HCT116 (cell line): ENCODE results near the gene TAF4. TPM values are rescaled to one million over a fixed set of nuclear protein-coding genes. Genes with fewer than 3 reads are reported as not detected.

Source experiments
- ATAC-seq: fragments of 200-7000 bp; cut with Tn5 transposase; 2 replicates; pipeline ENCODE4 v1.9.1; 2020; ENCODE audit warnings: mild to moderate bottlenecking, moderate library complexity
- BruUV-seq: library from RNA; stranded (reverse); fragments of 400-500 nt; replicated peaks from 2 replicates; lab custom pipeline; 2021; lab: Mats Ljungman, UMichigan
- CTCF ChIA-PET: fragments of 300-600 bp; sonication (Branson Sonifier 250); formaldehyde crosslinking; loops from one replicate; lab custom pipeline; 2021; ENCODE audit warnings: antibody characterized with exemption; lab: Charles Lee
- POLR2A ChIA-PET: fragments of 300-600, 350-600 bp; sonication (Branson Sonifier 250); formaldehyde crosslinking; loops from one replicate; lab custom pipeline; 2021; ENCODE audit warnings: antibody characterized with exemption; lab: Charles Lee
- RAD21 ChIA-PET, 2 experiments: fragments of 300-600 bp; sonication (Branson Sonifier 250); formaldehyde crosslinking; loops; one replicate each; lab custom pipeline; 2023; ENCODE audit warnings: low total read pairs in 2 of 2; ENCODE audit not compliant: uncharacterized antibody in 2 of 2, unreplicated experiment in 2 of 2, low non-redundant PET in 1 of 2; lab: Charles Lee
- DNase-seq: peaks from one replicate; pipeline ENCODE4 v3.0.0-alpha.2; 2010; ENCODE audit warnings: low read depth, low spot score
- H2AFZ ChIP-seq: fragments of 200-600 bp; shearing (Covaris generic), sonication (generic); 2 replicates; pipeline ENCODE4 v1.6.1; 2017; ENCODE audit warnings: low read depth, mixed run types, mixed read lengths, antibody characterized with exemption, low read length; ENCODE audit not compliant: poor library complexity, severe bottlenecking
- H3K27ac ChIP-seq: 2 replicates; pipeline ENCODE4 v1.5.1; 2012; ENCODE audit warnings: low read depth, low read length
- H3K27me3 ChIP-seq: fragments of 200-600 bp; sonication (generic); 2 replicates; pipeline ENCODE4 v1.6.1; 2016; ENCODE audit warnings: mixed run types, low read length, mixed read lengths; ENCODE audit not compliant: insufficient read depth
- H3K36me3 ChIP-seq, 2 experiments: fragments of 200-500 bp in 1 of 2; fragments of 200-600 bp in 1 of 2; sonication (Bioruptor generic) in 1 of 2; sonication (generic) in 1 of 2; 2 replicates each; pipeline versions ENCODE4 v1.5.1 to v1.6.1; 2014 to 2016; ENCODE audit warnings: low read length in 2 of 2, inconsistent platforms in 1 of 2, mixed read lengths in 1 of 2, mixed run types in 1 of 2; ENCODE audit not compliant: insufficient read depth in 2 of 2, control insufficient read depth in 1 of 2
- H3K4me1 ChIP-seq, 2 experiments: fragments of 200-600 bp in 1 of 2; sonication (generic) in 1 of 2; 2 replicates each; pipeline versions ENCODE4 v1.5.1 to v1.6.1; 2012 to 2017; ENCODE audit warnings: low read length in 2 of 2, inconsistent platforms in 1 of 2, mild to moderate bottlenecking in 1 of 2, mixed read lengths in 1 of 2, mixed run types in 1 of 2, moderate library complexity in 1 of 2; ENCODE audit not compliant: insufficient read depth in 2 of 2, control insufficient read depth in 1 of 2
- H3K4me2 ChIP-seq: fragments of 200-600 bp; sonication (generic); 2 replicates; pipeline ENCODE4 v1.6.1; 2017; ENCODE audit warnings: mixed run types, low read length, mixed read lengths
- H3K4me3 ChIP-seq, 2 experiments: fragments of 200-600 bp in 1 of 2; sonication (generic) in 1 of 2; replicated peaks in 1 of 2; 2 replicates each; pipeline ENCODE4 v1.5.1; 2011 to 2016; ENCODE audit warnings: low read length in 2 of 2, control low read depth in 1 of 2, low read depth in 1 of 2, mild to moderate bottlenecking in 1 of 2, mixed read lengths in 1 of 2, mixed run types in 1 of 2
- H3K79me2 ChIP-seq: fragments of 200-600 bp; sonication (generic); 2 replicates; pipeline ENCODE4 v1.6.1; 2017; ENCODE audit warnings: mild to moderate bottlenecking, mixed run types, low read length, moderate library complexity, mixed read lengths; ENCODE audit not compliant: insufficient read depth
- H3K9ac ChIP-seq: fragments of 200-600 bp; sonication (generic); 2 replicates; pipeline ENCODE4 v1.6.1; 2016; ENCODE audit warnings: low read length, mixed read lengths
- H3K9me2 ChIP-seq: fragments of 200-600 bp; sonication (generic), shearing (Covaris generic); 2 replicates; pipeline ENCODE4 v1.6.1; 2017; ENCODE audit warnings: mixed run types, mild to moderate bottlenecking, moderate library complexity; ENCODE audit not compliant: insufficient read depth
- H3K9me3 ChIP-seq, 2 experiments: fragments of 200-500 bp in 1 of 2; fragments of 200-600 bp in 1 of 2; sonication (Bioruptor generic) in 1 of 2; sonication (generic) in 1 of 2; 2 replicates each; pipeline ENCODE4 v1.6.1; 2014 to 2017; ENCODE audit warnings: low read length in 2 of 2, mixed read lengths in 2 of 2, inconsistent platforms in 1 of 2, low read depth in 1 of 2, mild to moderate bottlenecking in 1 of 2, mixed run types in 1 of 2, moderate library complexity in 1 of 2; ENCODE audit not compliant: control insufficient read depth in 1 of 2, insufficient read depth in 1 of 2
- H4K20me1 ChIP-seq: fragments of 200-600 bp; sonication (generic), shearing (Covaris generic); 2 replicates; pipeline ENCODE4 v1.6.1; 2017; ENCODE audit warnings: mixed run types, mild to moderate bottlenecking, moderate library complexity; ENCODE audit not compliant: insufficient read depth
- ATF3 ChIP-seq: IDR thresholded peaks from 2 replicates; pipeline ENCODE4 v1.6.1; 2012
- CBX3 ChIP-seq: IDR thresholded peaks from 2 replicates; pipeline ENCODE4 v1.6.1; 2012; ENCODE audit warnings: low read depth
- FOSL1 ChIP-seq: IDR thresholded peaks from 2 replicates; pipeline ENCODE4 v1.6.1; 2012; ENCODE audit warnings: low read depth
- REST ChIP-seq: IDR thresholded peaks from 2 replicates; pipeline ENCODE4 v1.6.1; 2012; ENCODE audit warnings: low read depth
- TCF7L2 ChIP-seq: IDR thresholded peaks from 2 replicates; pipeline ENCODE4 v1.7.0; 2011; ENCODE audit warnings: borderline replicate concordance, inconsistent platforms; ENCODE audit not compliant: insufficient read depth, insufficient read length; ENCODE audit errors: extremely low read depth
- ZBTB33 ChIP-seq: IDR thresholded peaks from 2 replicates; pipeline ENCODE4 v1.6.1; 2011; ENCODE audit warnings: mild to moderate bottlenecking, low read length, moderate library complexity; ENCODE audit not compliant: insufficient replicate concordance; ENCODE audit errors: extremely low read depth
- ZFX ChIP-seq: fragments of 450-650 bp; IDR thresholded peaks from 2 replicates; pipeline ENCODE4 v1.6.1; 2017
- intact Hi-C: fragments of 100-400 bp; cut with micrococcal nuclease; formaldehyde crosslinking; loops from 2 replicates; pipeline ENCODE4 v1.10.0; 2022
- total RNA-seq: library from RNA; stranded (reverse); gene quantifications from one replicate; pipeline ENCODE4 v1.2.1, GENCODE V29; 2021; ENCODE audit not compliant: unreplicated experiment

The TAF4 gene
- total RNA-seq, 1 experiment from 2014 or later, result 26.8 TPM

- Histone ChIP-seq H3K9ac (no peak overlapping the region), H3K27ac (no peak overlapping the region)
These were observed 35.3 kb downstream of the TAF4 start for GRCh38 chr20:62030357-62030756.

More at GRCh38 chr20:62030357-62030756, 35.3 kb downstream of the TAF4 start:
- no peaks in the 10 kb centered on the region for H3K27me3 ChIP-seq
- H3K9me2 ChIP-seq, result no peaks in the 10 kb centered on the region
- ATAC-seq, result no peak
- ChIA-PET CTCF (no interaction called here), POLR2A (no interaction called here), RAD21 (no interaction called here)
- no peaks in the 10 kb centered on the region for H3K4me1 ChIP-seq
- peaks cover 93% of the 10 kb centered on the region for H3K79me2 ChIP-seq
- H4K20me1 ChIP-seq, result no peaks in the 10 kb centered on the region
- TF ChIP-seq FOSL1 (no peak), CBX3 (no peak), ATF3 (no peak), TCF7L2 (no peak), ZFX (no peak), REST (no peak), ZBTB33 (no peak)
- H2AFZ ChIP-seq, result no peak overlapping the region
- no peaks in the 10 kb centered on the region for H3K36me3 ChIP-seq
- H3K9me3 ChIP-seq, result no peaks in the 10 kb centered on the region
- no TSS peak for BruUV-seq
- no peak for DNase-seq
- intact Hi-C loops, result no loop called here
- no peak overlapping the region for H3K4me2 ChIP-seq
- H3K4me3 ChIP-seq, result no peak overlapping the region
